T47D (cell line): ENCODE measurements around the gene KCTD16.

Experiments used
- DNase-seq, 2 experiments: peaks; one replicate each; pipeline versions ENCODE4 v3.0.0 to v3.0.0-alpha.2; 2011 to 2012; ENCODE audit warnings: low read depth in 1 of 2, low spot score in 1 of 2
- JUND ChIP-seq: IDR thresholded peaks from 2 replicates; pipeline ENCODE4 v1.6.1; 2012; ENCODE audit warnings: low read depth
- in situ Hi-C: cut with HindIII; loops from 2 replicates; pipeline ENCODE4 v1.10.0; 2016; ENCODE audit warnings: low sequenced_read_pairs, low pct_unique_long_range_greater_than_20kb

KCTD16 gene

DNA sequence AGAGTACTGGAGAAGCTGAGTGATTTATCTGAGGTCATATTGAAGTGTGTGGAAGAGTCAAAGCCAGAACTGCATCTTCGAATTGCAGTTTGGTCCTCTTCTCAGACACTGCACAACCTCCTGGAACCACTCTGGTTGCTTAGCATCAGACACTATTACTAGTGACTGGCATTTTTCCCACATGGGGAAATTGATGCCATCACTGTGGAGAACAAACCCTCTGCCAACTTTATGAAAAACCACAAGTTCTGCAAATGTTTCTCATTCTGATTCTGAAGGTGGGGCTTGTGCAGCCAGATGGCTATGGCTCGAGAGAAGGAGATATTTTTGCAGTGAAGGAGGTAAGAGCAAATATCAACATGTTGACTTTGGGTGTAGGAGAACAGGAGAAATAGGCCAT is 67.2 kb downstream of the KCTD16 start:
- DNase-seq = no peak
- in situ Hi-C loops = no loop called here
- no peak for TF ChIP-seq JUND

DNA sequence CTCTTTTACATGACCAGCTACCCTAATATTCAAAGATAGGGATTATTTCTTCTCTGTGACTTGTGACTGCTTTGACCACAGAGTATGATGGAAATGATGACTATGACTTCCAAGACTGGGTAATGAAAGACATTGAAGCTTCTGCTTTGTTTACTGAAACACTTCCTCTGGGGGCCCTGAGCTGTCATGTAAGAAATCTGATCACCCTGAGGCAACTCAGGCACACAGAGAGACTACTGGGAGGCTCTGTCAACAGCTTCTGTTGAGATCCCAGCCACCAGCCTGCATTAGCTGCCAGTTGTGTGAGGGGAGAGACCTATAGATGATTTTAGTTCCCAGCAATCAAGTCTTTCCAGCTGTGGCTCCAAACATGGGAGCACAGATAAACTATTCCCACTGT is 76.5 kb downstream of the KCTD16 start:
- DNase-seq = no peak
- no peak for TF ChIP-seq JUND
- in situ Hi-C loops = no loop called here

DNA sequence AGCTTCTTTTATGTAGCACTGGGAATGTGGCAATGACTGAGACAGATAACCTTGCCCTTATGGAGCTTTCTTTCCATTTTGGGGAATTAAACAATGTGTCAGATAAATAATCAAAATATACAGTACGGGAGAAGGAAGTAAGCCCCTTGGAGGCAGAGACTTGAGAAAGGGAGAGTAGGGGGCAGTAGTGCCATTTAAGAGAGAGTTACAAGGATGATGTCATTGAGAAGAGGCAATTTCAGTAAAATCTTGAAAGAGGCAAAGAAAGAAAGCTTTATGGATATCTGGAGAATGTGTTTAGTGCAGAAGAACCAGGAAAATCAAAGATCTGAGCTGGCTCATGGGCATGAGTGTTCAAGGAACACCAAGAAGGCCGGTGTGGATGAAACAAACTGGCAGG is 77.3 kb downstream of the KCTD16 start:
- TF ChIP-seq JUND = no peak
- in situ Hi-C loops = no loop called here
- no peak for DNase-seq

- DNase-seq = no peak
- no peak for TF ChIP-seq JUND
- in situ Hi-C loops = no loop called here
Observed at GRCh38 chr5:144249755-144250464, 79.2 kb downstream of the KCTD16 start.

GRCh38 chr5:144254552-144254951 is 83.9 kb downstream of the KCTD16 start:
- in situ Hi-C loops = no loop called here
- DNase-seq = no peak
- TF ChIP-seq JUND = no peak

DNA sequence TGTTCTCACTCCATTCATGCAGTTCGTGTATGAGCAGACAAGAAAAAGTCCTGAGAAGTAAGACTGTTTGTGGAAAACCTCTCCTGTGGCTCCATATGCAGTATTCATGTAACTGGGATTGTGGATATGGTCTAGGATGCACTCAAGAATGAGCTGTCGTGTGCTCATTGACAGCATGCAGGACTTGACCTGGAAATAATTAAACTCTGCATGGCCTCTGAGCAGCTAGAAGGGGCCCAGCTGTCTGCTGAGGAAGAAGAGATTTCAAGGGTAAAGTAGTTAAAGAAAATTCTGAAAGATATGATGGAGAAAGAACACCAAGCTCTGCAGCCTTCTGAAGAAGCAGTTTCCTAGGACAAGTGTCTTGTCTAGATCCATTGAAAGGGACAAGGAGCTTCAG is 89.4 kb downstream of the KCTD16 start:
- in situ Hi-C loops = no loop called here
- no peak for TF ChIP-seq JUND
- no peak for DNase-seq

DNA sequence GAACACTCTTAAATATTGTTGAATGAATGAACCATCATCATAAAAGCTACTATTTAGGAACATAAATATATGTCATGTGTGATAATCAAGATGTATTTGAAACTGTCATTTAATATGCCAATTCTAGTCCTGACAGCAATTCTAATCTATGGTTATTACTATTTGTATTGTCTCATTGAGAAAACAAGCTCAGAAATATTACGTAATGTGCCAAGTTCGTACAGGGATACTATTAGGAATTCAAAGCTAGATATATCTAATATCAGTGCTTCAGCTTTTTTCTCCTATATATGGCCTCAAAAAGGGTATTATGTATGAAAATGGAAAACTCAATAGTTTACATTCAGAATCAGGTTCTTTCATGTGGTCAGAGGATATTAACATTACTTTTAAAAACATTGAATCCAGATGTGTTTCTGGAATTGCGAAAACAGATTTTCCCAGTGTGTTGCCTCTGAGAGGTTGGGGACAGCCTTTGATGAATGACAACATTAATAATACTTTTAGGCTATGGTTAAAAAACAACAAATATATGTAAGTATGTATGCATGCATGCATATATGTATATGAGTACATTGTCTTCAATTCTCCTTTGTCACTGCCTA is 95.1 kb downstream of the KCTD16 start:
- DNase-seq = no peak
- in situ Hi-C loops = no loop called here
- no peak for TF ChIP-seq JUND

DNA sequence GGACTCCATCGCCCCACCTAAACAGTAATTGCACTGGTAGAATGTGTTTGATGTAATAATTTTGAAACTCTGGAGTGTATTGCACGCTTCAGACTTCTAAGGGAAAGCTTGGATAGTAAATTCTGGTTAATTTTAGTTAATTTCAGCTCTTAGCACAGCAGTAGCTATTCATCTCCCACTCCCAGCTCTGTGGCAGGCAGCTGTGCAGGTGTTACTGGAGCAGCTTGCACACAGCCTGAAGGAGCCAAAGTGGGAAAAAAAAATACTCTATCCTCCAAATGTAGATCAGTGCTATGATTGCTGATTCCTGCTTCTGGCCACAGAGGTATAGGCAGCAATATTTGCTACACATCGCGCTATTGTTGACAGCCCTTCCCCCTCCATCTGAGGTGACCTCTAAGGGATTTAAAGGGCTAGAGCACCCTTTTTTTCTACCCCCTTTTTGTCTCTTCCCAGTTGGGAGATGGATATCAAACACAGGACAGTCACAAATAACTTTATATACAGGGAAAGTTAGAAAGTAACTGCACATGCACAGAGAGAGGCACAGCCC is 97.4 kb downstream of the KCTD16 start:
- DNase-seq = no peak
- TF ChIP-seq JUND = no peak
- in situ Hi-C loops = no loop called here

DNA sequence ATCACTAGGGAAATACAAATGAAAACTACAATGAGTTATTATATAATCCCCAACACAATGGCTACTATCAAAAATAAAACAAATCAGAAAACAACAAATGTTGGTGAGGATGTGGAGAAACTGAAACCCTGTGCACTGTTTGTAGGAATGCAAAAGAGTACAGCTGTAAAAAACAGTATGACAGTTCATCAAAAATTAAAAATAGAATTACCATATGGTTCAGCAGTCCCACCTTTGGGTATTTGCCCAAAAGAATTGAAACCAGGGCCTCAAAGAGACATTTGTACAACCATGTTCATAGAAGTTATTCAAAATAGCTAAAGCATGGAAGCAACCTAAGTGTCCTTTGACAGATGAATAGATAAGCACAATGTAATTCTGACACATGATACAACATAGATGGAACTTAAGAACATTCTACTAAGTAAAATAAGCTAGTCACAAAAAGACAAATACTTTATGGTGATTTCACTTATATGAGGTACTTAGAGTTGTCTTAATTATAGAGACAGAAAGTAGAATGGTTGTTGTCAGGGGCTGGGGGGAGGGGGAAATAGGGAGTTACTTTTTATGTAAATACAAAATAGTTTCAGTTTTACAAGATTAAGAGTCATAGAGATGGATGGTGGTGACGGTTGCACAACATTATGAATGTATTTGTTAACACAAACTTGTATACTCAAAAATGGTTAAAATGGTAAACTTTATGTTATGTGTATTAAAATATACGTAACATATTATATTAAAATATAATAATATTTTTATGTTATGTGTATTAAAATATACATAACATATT is 102.8 kb downstream of the KCTD16 start:
- no peak for DNase-seq
- TF ChIP-seq JUND = no peak
- in situ Hi-C loops = no loop called here

- no peak for TF ChIP-seq JUND
- in situ Hi-C loops = no loop called here
- no peak for DNase-seq
Observed at GRCh38 chr5:144275329-144275728, 104.7 kb downstream of the KCTD16 start.

GRCh38 chr5:144276034-144276822 is 105.6 kb downstream of the KCTD16 start:
- DNase-seq = no peak
- in situ Hi-C loops = no loop called here
- TF ChIP-seq JUND = no peak

GRCh38 chr5:144281784-144282183 is 111.1 kb downstream of the KCTD16 start:
- TF ChIP-seq JUND = no peak
- DNase-seq = no peak
- in situ Hi-C loops = no loop called here

GRCh38 chr5:144284036-144284435 is 113.4 kb downstream of the KCTD16 start:
- in situ Hi-C loops = no loop called here
- no peak for DNase-seq
- no peak for TF ChIP-seq JUND
